HUDEP-2 (cell line): ENCODE measurements around the gene VSTM2B.

ENCODE experiments used
- DNase-seq, 76 experiments: peaks; one replicate each; lab custom pipeline; 2025; ENCODE audit not compliant: unreplicated experiment in 76 of 76; lab: John Stamatoyannopoulos, UW

VSTM2B gene

DNA sequence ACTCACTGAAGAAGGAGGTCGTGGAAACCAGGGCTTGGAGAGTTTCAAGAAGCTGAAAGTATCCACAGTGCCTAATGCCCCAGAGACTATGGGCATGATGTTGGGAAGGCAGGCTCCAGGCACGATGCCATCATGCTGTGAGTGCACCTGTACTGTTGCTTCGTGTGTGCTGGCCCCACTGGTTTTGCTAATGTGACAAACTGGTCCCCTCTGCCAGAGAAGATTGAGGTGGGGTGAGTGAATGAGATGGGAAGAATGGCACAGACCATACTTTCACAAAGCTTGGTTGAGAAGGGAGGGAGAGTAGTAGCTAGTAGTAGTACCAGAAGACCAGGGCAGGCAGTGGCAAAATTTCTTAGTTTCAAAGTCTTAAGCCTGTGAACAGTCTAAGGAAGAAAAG is 61.3 kb downstream of the VSTM2B start:
- no peak for DNase-seq

DNA sequence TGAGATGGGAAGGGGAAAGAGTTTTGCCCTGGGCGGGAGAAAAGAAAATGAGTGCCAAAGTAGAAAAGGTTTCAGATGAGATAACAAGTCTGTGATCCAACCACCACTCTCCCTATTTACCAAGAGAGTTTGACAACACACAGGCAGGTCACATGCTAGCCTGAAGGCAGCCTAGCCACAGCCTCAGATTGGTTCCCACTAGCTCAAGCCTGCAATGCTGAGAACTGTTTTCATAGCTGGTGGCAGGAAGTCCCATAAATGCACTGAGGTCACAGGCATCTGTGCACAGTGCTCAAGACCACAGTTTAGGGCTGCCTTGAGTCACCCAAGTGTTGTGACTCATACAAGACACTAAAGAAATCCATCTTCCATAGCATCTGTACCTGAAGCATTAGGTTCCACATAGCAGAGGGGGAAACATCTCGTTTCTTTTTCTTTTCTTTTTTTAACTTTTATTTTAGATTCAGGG is 61.8 kb downstream of the VSTM2B start:
- peak in 1 of 76 experiments; percentile 5 for DNase-seq

DNA sequence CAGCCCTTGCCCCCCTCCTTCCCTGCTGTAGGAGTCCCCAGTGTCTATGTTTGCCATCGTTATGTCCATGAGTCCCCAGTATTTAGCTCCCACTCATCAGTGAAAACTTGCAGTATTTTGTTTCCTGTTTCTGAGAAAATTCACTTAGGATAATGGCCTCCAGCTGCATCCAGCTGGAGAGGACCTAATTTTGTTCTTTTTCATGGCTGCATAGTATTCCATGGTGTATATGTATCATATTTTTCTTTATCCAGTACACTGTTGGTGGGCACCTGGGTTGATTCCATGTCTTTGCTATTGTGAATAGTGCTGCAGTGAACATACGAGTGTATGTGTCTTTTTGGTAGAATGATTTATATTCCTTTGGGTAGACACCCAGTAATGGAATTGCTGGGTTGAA is 62.3 kb downstream of the VSTM2B start:
- no peak for DNase-seq

DNA sequence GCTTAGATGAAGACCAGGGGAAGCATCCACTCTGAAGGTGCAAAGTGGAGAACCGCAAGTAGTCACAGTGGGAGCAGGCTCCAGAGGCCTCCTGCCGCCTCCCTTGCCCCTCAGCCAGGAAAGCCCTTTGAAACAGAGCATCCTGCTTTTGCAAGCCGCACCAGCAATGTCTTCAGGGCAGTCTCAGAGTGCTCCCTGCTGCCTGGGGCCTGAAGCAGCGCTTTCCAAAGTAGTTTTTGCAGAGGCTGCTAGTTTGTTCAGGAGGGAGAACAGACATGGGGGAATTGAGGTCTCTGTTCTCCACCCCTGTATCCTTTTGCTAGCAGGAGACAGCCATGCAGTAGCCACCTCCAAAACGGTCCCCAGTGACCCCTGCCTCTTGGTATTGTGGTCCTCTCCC is 64.5 kb downstream of the VSTM2B start:
- no peak for DNase-seq

DNA sequence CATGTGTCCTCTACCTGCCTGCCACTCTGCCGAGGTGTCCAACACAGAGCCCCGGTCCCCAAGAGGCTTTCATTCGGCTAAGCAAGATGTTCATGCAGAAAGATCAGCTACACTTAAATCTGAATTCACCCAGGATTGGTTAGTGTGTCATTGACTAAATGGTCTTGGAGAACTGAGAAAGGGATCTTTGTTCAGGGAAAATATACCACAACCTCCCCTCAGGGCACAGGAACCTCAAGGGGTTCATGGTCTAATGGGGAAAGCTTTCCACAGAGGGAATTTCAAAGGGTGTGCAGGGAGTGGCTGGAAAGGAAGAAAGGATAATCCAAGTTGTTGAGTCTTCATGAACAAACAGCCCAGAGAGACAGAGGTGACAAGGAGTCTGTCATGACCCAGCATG is 65.9 kb downstream of the VSTM2B start:
- no peak for DNase-seq

DNA sequence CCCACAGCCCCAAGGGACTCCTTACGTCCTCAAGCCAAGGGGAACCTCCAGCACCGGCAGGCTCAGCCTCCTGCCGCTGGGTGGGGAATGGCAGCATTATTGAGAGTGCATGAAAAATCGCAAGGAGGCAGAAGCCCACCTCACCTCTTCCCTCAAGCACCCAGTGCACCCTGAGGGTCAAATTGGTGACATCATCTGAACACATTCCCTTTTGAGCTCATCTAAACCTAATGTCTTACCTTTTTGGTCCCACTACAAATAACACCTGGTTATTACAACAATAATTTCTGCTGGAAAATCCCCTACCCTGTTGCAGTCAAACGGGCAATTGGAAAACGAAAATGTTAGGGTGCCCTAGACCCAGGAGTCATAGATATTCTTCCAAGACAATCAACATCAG is 68.1 kb downstream of the VSTM2B start:
- DNase-seq: no peak

DNA sequence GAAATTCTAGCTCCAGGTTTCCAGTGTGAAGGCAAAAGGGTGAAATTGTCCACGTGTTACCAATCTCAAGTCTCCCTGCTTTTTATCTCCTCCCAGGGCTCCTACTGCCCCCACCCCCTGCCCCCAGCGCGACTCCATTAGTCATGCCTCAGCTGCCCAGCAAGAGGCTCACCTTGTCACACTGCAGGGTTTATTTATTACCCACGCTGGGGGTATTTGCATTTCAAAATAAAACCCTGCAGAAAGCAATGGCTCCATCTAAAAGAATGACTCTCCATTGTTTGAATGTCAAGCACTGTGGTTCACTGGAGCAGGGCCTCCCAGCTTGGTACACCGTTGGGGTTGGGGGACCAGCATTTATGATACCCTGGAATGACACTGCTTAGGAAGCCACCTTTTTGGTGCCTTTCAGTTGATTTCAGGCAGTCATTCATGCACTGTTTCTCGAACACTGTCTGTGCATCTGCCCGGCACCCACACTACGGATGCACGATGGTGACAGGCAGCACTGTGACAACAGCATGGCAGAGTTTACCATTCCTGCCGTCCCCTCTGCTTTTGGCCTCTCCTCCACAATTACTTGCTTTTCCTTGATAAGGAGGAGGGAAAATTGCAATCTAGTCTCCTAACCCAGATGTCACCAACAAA is 70.4 kb downstream of the VSTM2B start:
- DNase-seq: no peak

DNA sequence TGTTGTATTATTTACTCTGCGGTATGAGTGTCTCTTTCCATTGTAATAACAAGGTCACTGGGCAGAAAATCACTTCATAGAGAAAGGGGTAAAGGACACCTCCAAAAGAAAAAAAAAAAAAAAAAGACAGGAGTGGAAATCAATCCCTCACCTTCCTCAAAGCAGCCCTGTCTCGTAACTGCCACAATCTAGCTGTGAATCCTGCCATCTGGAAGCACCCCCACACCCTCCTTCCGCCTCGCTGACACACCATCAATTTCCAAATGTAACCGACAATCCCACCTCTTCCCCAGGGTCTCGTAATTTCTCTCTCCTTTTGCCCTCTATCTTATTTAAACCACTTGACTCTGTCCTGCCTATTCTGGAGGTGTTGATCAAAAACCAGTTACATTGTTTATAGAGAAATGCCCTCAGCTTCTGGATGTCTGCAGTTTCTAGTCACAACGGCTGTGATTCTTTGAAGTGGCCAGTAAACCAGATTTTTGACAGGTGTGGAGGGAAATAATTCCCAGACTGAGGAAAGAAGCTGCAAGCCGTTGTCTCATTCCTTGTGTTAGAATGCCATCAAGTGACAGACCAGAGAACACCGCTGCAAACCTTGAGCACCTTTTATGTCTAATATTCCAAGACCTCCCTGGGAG is 71.2 kb downstream of the VSTM2B start:
- peak in 2 of 76 experiments; percentile 7 to 11 for DNase-seq

DNA sequence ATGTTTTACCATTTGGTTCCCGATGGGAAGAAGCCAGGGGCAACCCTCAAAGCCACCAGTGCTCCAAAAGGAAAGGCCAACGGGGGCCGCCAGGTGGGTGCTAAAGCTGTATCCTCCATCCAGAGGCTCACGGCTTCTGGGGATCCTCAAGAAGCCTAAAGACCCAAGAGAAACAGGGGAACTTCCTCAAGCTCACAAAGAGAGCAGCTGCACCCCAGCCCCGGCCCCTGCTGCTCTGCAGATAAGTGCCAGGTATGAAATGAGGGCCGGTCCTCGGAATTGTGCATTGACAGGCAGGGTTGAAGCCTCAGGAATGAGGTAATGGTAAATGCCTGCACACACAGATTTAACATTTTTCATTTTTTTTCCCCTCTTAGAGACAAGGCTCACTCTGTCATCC is 72.2 kb downstream of the VSTM2B start:
- DNase-seq: no peak

DNA sequence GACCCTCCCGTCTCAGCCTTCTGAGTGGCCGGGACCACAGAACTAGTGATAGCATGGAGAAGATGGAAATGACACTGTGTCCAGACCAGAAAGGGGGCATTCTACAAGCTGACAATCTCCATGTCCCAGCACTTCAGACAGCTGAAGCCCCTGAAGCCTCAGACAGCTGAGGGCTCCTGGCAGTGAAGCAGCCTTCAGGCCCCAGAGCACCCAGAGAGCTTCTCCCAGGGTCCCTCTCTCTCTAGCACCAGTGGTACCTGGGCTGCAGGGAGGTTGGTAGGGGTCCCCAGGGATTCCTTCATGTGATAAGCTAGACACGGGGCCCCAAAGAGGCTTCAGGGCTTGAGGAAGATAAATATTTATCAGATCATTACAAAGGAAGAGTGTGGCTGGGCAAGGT is 72.7 kb downstream of the VSTM2B start:
- DNase-seq: no peak

DNA sequence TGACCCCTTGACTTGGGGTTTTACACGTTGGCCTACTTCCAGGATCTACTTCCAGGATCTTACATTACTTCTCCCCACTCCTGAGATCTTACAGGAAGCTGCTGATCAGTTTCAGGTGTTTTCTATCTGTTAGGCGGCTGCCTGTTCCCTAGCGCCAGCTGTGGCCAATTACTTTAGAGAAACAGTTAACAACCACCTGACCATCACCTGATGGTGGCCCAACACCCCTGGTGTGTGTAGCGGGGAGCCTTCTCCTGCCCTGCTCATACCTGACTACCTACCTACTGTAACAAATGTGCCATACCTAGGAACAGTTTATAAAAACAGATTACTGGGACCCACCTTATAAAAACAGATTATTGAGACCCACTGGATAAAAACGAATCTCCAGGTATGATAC is 77.5 kb downstream of the VSTM2B start:
- no peak for DNase-seq

DNA sequence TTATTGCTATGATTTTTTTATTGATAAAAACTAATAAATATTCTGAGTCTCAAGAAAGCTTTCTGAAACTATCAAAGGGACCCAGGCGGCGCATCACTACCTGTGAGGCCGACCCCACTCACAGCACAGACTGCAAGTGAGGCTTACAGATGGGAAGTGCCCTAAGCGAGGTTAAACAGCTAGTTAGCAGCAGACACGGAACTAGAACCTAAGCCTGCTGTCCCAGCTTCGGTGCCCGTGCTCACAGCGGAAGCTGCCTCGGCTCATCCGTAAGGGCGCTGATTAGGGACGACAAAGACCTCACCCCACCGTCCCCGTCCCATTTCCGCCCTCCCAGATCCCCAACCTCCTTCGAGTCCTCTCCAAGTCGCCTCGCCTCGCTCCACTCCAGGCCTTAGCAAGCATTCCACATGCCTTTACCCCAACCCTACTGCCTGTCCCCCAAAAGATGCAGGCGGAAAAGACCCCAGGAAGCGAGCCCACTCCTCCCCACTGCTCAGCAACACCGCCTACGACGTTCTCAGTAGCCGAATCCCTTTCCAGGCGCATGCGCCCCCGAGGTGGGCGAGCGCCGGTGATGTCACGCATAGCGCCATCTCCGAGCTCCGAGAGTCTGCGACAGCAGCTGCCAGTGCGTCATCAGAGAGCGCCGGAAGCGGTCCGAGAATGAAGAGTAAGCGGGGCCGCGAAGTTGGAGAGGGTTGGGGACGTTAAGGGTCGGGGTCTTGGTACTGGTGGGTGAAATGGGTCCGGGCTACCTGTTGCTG is 80.0 kb downstream of the VSTM2B start, which contains the start of gene POP4:
TSS of gene POP4 (plus strand) at position 631 of the 767 bp plus-strand sequence. CDS start at position 667, 36 bp downstream.
- DNase-seq: peak in 75 of 76 experiments; percentile 70 to 99 (median 94)

DNA sequence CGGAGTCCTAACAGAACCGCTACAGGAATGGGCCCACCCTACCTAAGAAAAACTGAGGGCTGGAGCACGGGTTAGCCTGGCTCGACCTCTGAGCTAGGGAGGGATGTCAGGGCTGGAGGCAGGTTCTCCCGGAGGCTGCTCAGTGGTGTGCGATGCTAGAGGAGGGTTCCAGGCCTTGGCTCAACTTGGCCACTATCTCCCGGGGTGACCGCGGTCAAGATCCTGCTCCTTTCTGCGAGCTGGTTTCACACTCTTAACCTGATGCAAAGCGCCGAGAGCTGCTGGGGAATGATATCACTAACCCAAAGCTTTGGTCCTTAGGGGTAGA is 80.6 kb downstream of the VSTM2B start:
- no peak for DNase-seq

DNA sequence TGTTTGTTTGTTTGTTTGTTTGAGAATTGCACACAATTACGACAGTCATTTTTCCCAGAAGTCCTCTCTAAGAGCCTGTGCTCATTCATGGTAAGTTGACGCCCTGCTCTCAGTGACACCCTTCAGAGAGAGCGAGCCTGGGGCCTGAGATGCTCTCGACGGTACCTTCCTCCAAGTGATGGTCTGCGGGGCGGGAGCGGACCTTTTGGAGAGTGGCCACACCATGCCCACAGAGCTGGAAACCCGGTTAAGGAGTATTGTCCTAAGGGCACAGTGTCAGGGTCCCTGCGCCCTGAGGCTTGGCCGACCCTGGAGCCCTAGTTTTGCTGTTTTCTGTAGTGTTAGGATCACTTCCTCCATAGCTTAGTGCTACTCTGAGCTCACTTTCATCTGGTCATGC is 83.8 kb downstream of the VSTM2B start:
- DNase-seq: no peak

DNA sequence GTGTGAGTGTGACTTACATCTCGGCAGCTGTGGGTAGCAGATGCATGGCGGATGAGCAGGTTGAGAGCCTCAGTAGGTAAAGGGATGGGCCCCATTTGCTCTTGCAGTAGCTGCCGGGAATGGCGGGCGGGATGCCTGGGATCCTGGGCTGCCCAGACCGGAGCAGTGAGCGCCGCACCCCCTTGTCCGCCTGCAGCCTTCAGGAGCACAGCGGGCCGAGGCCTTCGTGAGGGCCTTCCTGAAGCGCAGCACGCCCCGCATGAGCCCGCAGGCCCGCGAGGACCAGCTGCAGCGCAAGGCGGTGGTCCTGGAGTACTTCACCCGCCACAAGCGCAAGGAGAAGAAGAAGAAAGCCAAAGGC is 84.4 kb downstream of the VSTM2B start:
- no peak for DNase-seq

DNA sequence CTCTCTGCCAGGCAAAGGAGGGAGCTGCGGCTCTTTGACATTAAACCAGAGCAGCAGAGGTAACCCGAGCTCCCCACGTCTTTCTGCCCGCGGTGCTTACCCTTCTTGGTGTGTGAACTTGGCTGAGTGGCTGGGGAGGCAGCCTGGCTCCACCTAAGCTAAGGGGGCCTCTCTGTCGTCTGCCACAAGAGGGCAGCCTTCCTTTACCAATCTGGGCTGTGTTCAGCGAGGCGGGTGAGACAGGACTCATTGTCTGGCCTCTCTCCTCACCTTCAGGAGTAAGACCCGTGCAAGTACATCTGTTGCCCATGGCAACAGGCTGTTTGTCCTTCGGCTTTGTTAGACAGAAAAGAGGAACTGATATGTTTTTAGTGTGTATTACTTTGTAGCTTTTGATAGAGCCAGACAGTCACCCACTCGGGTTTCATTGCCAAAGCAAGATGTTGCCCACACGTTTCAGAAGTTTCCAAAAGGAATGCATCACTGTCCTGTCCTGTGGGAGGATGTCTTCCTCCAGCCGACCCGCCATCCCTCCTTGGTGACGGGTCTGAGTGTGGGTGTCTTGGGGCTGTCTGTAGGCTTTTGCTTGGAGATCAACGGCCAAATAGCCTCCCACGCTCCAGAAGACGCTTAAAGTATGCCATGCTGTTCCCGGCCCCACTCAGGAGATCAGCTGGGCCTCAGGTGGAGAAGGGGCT is 84.9 kb downstream of the VSTM2B start:
- peak in 72 of 76 experiments; percentile 14 to 87 (median 63) for DNase-seq

DNA sequence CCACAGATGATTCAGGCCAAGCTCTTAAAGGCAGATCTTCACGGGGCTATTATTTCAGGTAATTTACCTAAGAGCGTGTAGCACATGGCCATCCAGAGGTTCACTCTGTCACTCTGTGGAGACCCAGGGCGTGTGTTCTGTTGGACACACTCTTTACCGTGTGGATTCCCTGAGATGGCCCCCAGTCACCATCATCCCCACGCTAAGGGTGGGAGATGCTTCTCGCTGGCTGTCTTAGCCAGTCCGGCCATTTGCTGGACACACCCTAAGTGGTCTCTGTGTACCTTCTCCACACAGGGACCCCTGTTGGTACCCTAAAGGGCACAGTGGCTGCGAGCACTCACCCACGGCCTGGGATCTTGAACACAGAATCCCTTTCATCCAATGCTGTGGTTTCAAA is 86.3 kb downstream of the VSTM2B start:
- no peak for DNase-seq

DNA sequence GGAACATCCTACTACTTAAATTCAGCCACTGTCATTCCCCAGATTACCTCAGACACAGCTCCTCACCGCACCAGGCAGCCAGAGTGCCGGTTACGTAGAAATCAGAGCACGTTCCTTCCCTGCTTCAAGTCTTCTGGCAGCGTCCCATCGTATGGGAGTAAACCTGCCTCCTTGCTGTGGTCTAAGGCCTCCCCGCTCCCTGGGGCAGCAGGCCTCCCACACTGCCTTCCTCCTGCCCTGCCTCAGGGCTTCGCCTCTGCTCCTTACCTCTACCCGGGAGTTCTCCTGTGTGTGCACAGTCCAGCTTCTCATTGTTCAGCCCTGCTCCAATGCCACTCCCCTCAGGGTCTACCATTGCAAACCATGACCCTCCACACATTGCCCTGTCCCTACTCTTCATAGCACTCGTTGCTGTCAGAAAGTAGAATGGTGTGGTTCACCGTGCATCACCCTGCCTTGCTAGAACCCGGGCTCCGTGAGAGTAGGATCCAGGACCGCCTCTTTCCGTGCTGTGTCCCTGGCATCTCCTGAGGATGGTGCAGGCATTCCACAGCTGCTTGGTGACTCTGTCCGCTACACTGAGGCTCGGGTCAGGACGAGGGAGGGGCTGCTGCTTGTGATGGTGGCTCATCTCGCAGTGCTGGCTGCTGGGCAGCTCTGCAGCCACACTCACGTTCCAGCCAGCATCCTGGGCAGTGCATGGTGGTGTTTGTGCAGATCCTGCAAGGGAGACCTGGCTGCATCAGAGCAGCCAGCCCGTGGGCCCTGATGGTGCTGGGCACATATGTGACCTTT is 87.2 kb downstream of the VSTM2B start:
- DNase-seq: no peak

DNA sequence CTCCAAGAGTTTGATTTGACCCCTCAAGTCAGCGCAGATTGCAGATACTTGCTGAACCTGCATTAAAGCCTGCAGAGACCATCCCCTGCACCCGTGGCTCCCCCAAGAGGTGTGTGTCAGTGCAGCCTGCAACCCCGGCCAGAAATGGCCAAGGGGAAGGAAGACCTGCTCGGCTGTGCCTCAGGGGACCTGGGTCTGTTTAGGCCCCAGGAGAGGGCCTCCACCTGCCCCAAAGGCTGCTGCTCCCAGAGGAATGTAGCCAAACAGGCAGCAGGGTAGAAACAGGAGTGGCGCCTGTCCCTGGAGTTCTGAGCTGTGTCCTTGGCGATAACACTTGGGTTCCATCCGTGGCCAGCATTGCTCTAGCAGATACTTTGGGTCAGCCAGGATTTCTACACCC is 88.3 kb downstream of the VSTM2B start:
- DNase-seq: no peak
